ENCODE measurements around the gene GBGT1. TPM values are rescaled to one million over a fixed set of nuclear protein-coding genes. Genes with fewer than 3 reads are reported as not detected.

GBGT1 gene
- total and polyA plus RNA-seq, 9 of the 15 experiments (the other 6 are each of a cell fraction or from before 2014, with no cell fraction given) = 0.55 to 25.8 (median 13.7) TPM

DNA sequence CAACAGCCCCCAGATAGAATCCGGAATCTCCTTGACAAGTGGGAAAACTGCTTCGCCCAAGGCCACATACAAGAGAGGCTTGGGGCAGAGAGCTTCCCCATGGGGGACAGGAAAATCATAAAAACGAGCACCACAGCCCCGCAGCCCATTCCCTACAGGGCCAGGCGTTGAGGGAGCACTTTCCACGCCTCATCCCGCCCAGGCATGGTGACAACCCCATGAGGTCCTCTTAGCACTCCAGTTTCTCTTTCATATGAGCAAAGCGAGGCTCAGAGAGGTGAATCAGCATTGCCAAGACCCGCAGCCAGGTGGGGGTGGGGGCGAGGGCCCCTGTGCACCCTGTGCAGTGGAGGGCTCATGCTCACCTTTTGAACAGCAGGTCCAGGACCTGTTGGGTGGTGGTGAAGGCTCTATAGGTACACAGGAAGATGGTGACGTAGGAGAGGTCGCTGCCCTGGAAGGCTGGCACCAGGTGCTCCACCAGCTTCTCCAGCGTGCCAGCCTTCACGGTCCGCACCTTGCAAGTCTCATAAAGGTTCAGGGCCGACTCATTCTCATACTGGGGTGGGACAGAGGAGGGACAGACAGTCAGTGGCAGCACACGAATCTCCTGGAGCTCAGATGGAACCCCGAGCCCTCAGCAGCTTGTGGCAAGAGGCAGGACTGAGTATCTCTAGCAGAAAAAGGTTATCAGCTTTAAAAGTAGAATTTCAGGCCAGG, 53.6 kb downstream of the GBGT1 start:
- DNase-seq (ENCODE audit: extremely low read depth in 1 of 4, low spot score in 3 of 4) = no peak
- ChIA-PET CTCF (ENCODE audit: low intra/inter-chr PET ratio) (no interaction called here), POLR2A (interaction anchor here (3.3 kb wide), 1 partner anchor 8 kb away, joined by 12 read pairs; no protein-coding TSS in a partner anchor)
- Histone ChIP-seq H3K79me2 (ENCODE audit: control insufficient read depth, insufficient read depth, low read length) (peaks cover 32% of the 10 kb centered on the region), H3K4me2 (ENCODE audit: insufficient read depth, low read length) (no peak overlapping the region), H2AFZ (ENCODE audit: low read depth, low read length) (no peak overlapping the region), H3K4me1 (replicated peaks in 1 of 2; ENCODE audit: control insufficient read depth in 2 of 2, insufficient read depth in 2 of 2, low read length in 2 of 2) (peaks cover 13 to 33% of the 10 kb centered on the region in 2 experiments; a peak in 4 of 5 replicates), H3K9me3 (replicated peaks; ENCODE audit: control insufficient read depth, insufficient read depth, low read depth, low read length) (no peaks in the 10 kb centered on the region), H3K27ac (ENCODE audit: extremely low read depth, low read depth, low read length) (no peak overlapping the region), H4K20me1 (replicated peaks; ENCODE audit: control insufficient read depth, insufficient read depth, low read length) (peaks cover 7% of the 10 kb centered on the region; the same call in 1 of the 2 replicates), H3K4me3 (no peak overlapping the region), H3K9me1 (ENCODE audit: control insufficient read depth, insufficient read depth, low read length) (no peaks in the 10 kb centered on the region), H3K27me3 (ENCODE audit: control insufficient read depth in 2 of 2, insufficient read depth in 2 of 2, low read length in 2 of 2) (no peaks in the 10 kb centered on the region), H3K9ac (ENCODE audit: insufficient read depth in 1 of 2, low read depth in 2 of 2, low read length in 2 of 2) (peak overlapping the region in 1 of 2 experiments; percentile 32; a peak in 2 of 4 replicates), H3K36me3 (ENCODE audit: control insufficient read depth, insufficient read depth, low read length) (peaks cover 78% of the 10 kb centered on the region; the same call in 2 of the 3 replicates)
- no peak for ATAC-seq
- BruUV-seq (replicated peaks) = no TSS peak
- 88% methylated on average over 16 of the region's 18 CpGs for WGBS (ENCODE audit: insufficient coverage, low coverage, missing lambda C conversion rate)
- intact Hi-C loops (cut with micrococcal nuclease) = no loop called here
- in situ Hi-C loops (cut with MboI) = loop anchor here (5.0 kb wide), 1 partner anchor 37 kb away; no protein-coding TSS in a partner anchor
- no peak for FAIRE-seq
- TF ChIP-seq, protein P1, sequence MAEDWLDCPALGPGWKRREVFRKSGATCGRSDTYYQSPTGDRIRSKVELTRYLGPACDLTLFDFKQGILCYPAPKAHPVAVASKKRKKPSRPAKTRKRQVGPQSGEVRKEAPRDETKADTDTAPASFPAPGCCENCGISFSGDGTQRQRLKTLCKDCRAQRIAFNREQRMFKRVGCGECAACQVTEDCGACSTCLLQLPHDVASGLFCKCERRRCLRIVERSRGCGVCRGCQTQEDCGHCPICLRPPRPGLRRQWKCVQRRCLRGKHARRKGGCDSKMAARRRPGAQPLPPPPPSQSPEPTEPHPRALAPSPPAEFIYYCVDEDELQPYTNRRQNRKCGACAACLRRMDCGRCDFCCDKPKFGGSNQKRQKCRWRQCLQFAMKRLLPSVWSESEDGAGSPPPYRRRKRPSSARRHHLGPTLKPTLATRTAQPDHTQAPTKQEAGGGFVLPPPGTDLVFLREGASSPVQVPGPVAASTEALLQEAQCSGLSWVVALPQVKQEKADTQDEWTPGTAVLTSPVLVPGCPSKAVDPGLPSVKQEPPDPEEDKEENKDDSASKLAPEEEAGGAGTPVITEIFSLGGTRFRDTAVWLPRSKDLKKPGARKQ (CRISPR knock-in tag; IDR thresholded peaks at IDR 0.05) = no peak
- no peak for TF ChIP-seq SAFB2 (IDR thresholded peaks at IDR 0.05; ENCODE audit: borderline replicate concordance, low read depth, low read length, severe bottlenecking)
- TF ChIP-seq, protein P2, sequence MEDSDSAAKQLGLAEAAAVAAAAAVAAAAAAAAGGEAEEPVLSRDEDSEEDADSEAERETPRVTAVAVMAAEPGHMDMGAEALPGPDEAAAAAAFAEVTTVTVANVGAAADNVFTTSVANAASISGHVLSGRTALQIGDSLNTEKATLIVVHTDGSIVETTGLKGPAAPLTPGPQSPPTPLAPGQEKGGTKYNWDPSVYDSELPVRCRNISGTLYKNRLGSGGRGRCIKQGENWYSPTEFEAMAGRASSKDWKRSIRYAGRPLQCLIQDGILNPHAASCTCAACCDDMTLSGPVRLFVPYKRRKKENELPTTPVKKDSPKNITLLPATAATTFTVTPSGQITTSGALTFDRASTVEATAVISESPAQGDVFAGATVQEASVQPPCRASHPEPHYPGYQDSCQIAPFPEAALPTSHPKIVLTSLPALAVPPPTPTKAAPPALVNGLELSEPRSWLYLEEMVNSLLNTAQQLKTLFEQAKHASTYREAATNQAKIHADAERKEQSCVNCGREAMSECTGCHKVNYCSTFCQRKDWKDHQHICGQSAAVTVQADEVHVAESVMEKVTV (CRISPR knock-in tag; IDR thresholded peaks at IDR 0.05) = no peak
- TF ChIP-seq CC2D1A (IDR thresholded peaks at IDR 0.05) = no peak
- no peak for TF ChIP-seq RAD21 (CRISPR knock-in tag; conservative IDR thresholded peaks at IDR 0.05 in 1 of 2, IDR thresholded peaks at IDR 0.05 in 1 of 2)
- TF ChIP-seq ZNF77 (CRISPR knock-in tag; IDR thresholded peaks at IDR 0.05) = no peak
- TF ChIP-seq SMAD1 (IDR thresholded peaks at IDR 0.05; ENCODE audit: low read depth, low read length, partially characterized antibody) = no peak
- TF ChIP-seq, protein P3, sequence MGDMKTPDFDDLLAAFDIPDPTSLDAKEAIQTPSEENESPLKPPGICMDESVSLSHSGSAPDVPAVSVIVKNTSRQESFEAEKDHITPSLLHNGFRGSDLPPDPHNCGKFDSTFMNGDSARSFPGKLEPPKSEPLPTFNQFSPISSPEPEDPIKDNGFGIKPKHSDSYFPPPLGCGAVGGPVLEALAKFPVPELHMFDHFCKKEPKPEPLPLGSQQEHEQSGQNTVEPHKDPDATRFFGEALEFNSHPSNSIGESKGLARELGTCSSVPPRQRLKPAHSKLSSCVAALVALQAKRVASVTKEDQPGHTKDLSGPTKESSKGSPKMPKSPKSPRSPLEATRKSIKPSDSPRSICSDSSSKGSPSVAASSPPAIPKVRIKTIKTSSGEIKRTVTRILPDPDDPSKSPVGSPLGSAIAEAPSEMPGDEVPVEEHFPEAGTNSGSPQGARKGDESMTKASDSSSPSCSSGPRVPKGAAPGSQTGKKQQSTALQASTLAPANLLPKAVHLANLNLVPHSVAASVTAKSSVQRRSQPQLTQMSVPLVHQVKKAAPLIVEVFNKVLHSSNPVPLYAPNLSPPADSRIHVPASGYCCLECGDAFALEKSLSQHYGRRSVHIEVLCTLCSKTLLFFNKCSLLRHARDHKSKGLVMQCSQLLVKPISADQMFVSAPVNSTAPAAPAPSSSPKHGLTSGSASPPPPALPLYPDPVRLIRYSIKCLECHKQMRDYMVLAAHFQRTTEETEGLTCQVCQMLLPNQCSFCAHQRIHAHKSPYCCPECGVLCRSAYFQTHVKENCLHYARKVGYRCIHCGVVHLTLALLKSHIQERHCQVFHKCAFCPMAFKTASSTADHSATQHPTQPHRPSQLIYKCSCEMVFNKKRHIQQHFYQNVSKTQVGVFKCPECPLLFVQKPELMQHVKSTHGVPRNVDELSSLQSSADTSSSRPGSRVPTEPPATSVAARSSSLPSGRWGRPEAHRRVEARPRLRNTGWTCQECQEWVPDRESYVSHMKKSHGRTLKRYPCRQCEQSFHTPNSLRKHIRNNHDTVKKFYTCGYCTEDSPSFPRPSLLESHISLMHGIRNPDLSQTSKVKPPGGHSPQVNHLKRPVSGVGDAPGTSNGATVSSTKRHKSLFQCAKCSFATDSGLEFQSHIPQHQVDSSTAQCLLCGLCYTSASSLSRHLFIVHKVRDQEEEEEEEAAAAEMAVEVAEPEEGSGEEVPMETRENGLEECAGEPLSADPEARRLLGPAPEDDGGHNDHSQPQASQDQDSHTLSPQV (IDR thresholded peaks at IDR 0.05) = no peak
- TF ChIP-seq, protein P4, sequence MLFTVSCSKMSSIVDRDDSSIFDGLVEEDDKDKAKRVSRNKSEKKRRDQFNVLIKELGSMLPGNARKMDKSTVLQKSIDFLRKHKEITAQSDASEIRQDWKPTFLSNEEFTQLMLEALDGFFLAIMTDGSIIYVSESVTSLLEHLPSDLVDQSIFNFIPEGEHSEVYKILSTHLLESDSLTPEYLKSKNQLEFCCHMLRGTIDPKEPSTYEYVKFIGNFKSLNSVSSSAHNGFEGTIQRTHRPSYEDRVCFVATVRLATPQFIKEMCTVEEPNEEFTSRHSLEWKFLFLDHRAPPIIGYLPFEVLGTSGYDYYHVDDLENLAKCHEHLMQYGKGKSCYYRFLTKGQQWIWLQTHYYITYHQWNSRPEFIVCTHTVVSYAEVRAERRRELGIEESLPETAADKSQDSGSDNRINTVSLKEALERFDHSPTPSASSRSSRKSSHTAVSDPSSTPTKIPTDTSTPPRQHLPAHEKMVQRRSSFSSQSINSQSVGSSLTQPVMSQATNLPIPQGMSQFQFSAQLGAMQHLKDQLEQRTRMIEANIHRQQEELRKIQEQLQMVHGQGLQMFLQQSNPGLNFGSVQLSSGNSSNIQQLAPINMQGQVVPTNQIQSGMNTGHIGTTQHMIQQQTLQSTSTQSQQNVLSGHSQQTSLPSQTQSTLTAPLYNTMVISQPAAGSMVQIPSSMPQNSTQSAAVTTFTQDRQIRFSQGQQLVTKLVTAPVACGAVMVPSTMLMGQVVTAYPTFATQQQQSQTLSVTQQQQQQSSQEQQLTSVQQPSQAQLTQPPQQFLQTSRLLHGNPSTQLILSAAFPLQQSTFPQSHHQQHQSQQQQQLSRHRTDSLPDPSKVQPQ (CRISPR knock-in tag; IDR thresholded peaks at IDR 0.05; ENCODE audit: borderline replicate concordance) = no peak

All from K562 (cell line).